IPS DF 19.7 (cell line): Measurements from ENCODE around the gene KDM1B.
"Not testable (repeated sequence)": the region's sequence is repeated elsewhere in the genome, so short reads cannot be mapped to it uniquely, and the experiment has no call there.

ENCODE experiments used
- DNase-seq: peaks from one replicate; pipeline ENCODE4 v3.0.0-alpha.2; 2013; ENCODE audit warnings: low read depth, low spot score

Gene KDM1B

GRCh38 chr6:18187701-18188100, 32.5 kb downstream of the KDM1B start:
- DNase-seq: no peak

DNA sequence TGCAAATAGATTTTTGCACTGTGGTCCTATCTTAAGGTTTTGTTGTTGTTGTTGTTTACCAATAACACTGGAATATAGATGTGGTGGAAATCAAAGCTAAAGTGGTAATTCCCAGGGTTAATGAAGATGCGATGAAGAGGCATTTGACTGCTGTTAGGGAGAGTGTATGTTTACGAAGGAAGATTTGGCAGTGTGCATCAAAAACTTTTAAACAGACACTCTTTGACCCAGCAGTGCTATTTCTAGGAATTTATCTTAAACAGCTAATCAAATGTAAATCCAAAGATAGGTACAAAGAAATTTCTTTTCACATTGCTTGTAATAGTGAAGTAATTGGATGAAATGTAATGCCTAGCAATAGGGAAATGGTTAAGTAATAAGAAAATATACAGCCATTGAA, 34.0 kb downstream of the KDM1B start:
- no peak for DNase-seq

DNA sequence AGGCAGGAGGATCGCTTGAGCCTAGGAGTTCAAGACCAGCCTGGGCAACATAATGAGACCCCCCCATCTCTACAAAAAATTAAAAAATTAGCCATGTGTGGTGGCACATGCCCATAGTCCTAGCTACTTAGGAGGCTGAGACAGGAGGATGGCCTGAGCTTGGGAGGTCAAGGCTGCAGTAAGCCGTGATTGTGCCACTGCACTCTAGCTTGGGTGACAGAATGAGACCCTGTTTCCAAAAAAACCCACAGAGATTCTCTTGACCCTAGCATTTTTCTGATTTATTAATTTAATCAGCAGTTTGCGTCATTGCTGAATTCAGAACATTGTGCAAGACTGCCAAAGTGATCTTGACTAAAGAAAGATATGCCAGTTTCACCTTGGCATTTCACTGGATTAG, 36.8 kb downstream of the KDM1B start:
- no peak for DNase-seq

- DNase-seq: no peak
These were observed 48.6 kb downstream of the KDM1B start for GRCh38 chr6:18203786-18204185.

- DNase-seq: no peak
These were observed 49.5 kb downstream of the KDM1B start for GRCh38 chr6:18204691-18205090.

- no peak for DNase-seq
These were observed 51.4 kb downstream of the KDM1B start for GRCh38 chr6:18206591-18206990.

DNA sequence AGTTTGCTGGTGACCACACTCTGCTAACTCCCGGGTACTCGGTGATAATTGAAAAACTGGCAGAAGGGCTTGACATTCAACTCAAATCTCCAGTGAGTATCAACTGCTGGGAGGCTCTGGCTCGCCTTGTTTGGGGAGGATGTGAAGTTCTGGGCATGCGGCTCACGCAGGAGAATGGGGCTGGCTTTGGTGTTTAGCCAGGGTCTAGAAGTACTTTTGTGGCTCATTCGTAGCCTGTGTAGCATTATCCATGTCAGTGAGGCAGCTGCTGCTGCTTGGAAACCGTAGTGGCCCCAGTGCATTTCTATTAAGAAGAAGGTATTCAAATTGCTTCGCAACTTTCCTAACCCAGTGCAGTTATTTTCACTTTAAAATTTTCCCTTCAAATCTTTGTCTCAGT, 52.2 kb downstream of the KDM1B start:
- no peak for DNase-seq

GRCh38 chr6:18207949-18208348, 52.7 kb downstream of the KDM1B start:
- DNase-seq: no peak

GRCh38 chr6:18208778-18209177, 53.6 kb downstream of the KDM1B start:
- not testable (repeated sequence) for DNase-seq

- DNase-seq: no peak
These were observed 54.4 kb downstream of the KDM1B start for GRCh38 chr6:18209539-18210197.

GRCh38 chr6:18210707-18211106, 55.5 kb downstream of the KDM1B start:
- DNase-seq: no peak

- no peak for DNase-seq
These were observed 56.1 kb downstream of the KDM1B start for GRCh38 chr6:18211338-18211737.

- DNase-seq: no peak
These were observed 57.0 kb downstream of the KDM1B start for GRCh38 chr6:18212231-18212630.

GRCh38 chr6:18213439-18213838, 58.2 kb downstream of the KDM1B start:
- no peak for DNase-seq

GRCh38 chr6:18214003-18214402, 58.8 kb downstream of the KDM1B start:
- no peak for DNase-seq

DNA sequence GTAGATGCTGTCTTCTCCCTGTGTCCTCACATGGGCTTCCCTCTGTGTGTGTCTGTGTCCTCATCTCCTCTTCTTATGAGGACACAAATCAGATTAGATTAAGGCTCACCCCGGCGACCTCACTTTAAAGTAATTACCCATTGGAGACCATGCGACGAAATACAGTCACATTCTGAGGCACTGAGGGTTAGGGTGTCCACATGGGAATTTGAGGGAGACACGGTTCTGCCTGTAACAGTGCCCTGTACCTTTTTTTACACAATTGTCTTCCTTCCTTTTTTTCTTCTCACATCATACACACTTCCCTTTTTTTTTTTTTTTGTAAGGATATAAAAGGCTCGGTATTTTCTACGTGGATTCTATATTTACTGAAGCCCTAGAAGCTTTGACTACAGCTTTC, 60.2 kb downstream of the KDM1B start:
- no peak for DNase-seq

- DNase-seq: no peak
These were observed 61.2 kb downstream of the KDM1B start for GRCh38 chr6:18216411-18216810.

DNA sequence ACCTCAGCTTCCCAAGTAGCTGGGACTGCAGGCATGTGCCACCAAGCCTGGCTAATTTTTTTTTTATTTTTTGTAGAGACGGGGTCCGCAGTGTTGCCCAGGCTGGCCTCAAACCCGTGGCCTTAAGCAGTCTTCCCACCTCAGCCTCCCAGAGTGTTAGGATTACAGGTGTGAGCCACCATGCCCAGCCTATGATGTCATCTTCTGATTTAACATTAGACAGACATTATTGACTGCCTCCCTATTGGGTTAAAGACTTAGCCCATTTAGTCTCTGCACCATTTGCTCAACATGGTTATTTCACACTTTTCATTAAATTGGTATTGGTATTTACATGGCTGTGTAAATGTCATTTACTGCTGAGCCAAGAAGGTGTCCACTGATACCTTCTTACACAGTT, 63.0 kb downstream of the KDM1B start:
- no peak for DNase-seq

DNA sequence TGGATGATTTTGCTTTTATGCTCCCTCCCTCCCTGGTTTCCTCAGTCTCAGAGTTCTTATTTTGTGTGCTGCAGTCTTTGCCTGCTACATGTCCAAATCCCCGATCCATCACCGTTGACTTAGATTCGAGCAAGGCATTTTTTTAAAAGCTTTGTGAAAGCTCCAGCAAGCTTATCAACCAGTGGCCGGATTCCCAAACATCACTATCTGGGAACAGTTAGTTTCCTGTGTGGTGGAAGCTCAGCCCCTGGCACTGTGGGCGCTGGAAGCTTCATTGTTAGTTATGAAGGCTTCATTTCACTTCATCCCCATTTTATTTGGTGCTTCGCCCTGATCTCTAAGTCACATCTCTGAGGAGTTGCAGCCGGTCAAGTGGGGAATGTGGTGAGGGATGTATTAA, 64.4 kb downstream of the KDM1B start:
- no peak for DNase-seq

DNA sequence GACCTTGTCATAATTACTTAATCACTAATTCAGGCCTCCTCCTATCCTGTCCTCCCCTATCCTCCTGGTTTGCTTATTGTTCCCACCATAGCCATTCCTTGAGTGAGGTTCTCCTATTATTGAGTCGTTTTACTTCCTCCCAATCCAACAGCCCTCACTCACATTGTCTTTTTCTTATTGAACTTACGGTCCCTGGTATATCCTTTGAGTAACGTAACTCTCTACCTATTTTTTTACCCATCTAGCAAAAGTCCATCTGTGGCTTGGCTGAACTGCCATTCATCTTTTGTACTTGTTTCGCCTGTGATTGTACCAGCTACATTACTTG, 66.0 kb downstream of the KDM1B start:
- no peak for DNase-seq

DNA sequence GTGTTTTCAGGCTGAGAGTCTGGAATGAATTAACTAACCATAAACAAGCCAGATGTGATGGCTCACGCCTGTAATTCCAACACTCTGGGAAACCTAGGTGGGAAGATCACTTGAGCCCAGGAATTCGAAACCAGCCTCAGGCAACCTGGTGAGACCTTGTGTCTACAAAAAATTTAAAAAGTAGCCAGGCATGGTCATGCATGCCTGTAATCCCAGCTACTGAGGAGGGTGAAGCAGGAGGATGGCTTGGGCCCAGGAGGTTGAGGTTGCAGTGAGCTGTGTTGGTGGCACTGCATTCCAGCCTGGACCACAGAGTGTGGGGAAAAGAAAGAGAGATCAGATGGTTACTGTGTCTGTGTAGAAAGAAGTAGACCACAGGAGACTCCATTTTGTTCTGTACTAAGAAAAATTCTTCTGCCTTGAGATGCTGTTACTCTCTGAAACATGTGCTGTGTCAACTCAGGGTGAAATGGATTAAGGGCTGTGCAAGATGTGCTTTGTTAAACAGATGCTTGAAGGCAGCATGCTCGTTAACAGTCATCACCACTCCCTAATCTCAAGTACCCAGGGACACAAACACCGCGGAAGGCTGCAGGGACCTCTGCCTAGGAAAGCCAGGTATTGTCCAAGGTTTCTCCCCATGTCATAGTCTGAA, 71.4 kb downstream of the KDM1B start:
- not testable (repeated sequence) for DNase-seq

DNA sequence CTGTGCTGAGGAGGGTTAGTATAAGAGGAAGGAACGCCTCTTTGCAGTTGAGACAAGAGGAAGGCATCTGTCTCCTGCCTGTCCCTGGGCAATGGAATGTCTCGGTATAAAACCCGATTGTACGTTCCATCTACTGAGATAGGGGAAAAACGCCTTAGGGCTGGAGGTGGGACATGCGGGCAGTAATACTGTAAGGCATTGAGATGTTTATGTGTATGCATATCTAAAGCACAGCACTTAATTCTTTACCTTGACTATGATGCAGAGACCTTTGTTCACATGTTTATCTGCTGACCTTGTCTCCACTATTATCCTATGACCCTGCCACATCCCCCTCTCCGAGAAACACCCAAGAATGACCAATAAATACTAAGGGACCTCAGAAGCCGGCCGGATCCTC, 71.9 kb downstream of the KDM1B start:
- DNase-seq: not testable (repeated sequence)

DNA sequence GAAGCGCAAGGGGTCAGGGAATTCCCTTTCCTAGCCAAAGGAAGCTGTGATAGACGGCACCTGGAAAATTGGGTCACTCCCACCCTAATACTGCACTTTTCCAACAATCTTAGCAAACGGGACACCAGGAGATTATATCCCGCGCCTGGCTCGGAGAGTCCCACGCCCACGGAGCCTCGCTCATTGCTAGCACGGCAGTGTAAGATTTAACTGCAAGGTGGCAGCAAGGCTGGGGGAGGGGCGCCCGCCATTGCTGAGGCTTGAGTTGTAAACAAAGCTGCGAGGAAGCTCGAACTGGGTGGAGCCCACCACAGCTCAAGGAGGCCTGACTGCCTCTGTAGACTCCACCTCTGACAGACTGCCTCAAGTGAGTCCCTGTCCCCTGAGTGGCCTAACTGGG, 73.4 kb downstream of the KDM1B start:
- DNase-seq: not testable (repeated sequence)

DNA sequence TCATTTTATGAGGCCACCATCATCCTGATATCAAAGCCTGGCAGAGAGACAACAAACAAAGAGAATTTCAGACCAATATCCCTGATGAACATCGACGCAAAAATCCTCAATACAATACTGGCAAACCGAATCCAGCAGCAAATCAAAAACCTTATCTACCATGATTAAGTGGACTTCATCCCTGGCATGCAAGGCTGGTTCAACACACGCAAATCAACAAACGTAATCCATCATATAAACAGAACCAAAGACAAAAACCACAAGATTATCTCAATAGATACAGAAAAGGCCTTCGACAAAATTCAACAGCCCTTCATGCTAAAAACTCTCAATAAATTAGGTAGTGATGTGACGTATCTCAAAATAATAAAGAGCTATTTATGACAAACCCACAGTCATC, 76.6 kb downstream of the KDM1B start:
- DNase-seq: not testable (repeated sequence)
